HG02938 (cell line): ENCODE results near the gene PNMA6E.
"Not testable (repeated sequence)": the region's sequence is repeated elsewhere in the genome, so short reads cannot be mapped to it uniquely, and the experiment has no call there.

ENCODE experiments used
- ATAC-seq: cut with Tn5 transposase; IDR thresholded peaks from one replicate; pipeline ENCODE4 v1.9.1; 2021; ENCODE audit warnings: mild to moderate bottlenecking, moderate library complexity; ENCODE audit not compliant: unreplicated experiment

Gene PNMA6E

DNA sequence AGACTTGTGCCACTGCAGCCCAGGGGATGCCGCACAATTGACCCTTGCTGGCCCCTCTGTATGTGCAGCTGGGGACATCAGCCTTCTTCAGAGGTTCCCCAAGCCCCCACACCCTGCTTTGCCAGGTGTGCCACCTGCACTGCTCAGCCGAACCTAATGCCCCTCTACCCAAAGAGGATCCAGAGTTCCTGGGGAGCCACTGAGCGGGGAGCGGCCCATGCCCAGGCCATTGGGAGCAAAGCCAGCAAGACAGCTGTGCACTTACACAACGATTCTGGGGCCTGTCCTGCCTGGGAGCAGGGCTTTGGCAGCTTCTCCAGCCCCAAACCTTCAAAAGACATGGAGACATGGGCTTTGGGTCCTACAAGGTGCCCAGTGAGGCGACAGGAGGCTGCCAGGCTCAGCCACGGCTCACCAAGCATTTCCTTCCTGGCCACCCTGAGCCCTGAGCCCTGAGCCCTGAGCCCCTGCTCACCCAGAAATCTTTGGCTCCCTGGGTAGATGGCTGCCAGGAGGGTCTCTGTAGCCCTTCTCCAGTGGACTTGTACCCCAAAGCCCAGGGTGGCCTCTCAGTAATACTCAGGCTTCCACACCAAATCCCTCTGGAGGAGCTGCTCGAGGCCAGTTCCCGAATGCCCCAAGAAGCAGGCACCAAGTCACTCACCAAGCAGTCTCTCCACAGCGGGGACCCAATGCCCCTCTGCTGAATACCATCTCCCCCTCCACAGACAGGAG lies 13.0 kb downstream of the PNMA6E start:
- ATAC-seq, result no peak

GRCh38 chrX:153387345-153387744 lies 13.8 kb downstream of the PNMA6E start:
- ATAC-seq, result no peak

DNA sequence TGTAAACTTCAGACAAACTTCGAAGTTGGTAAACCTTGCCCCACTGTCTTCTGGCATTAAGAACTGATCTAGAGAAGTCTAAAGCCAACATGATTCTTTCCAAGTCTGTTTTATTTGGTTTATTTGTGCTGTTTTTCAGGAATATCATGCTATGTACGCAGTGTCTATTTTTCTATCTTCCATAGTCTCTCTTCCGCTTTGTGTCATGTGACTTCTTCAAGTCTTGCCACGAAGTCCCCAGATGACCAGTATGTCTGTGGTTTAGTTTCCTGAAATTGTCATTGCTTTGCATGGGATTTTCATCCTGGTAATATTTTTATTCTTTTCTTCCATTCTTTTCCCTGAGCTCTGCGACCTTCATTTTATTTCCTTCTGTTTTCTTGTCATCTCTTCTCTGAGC lies 15.1 kb downstream of the PNMA6E start:
- no peak for ATAC-seq

DNA sequence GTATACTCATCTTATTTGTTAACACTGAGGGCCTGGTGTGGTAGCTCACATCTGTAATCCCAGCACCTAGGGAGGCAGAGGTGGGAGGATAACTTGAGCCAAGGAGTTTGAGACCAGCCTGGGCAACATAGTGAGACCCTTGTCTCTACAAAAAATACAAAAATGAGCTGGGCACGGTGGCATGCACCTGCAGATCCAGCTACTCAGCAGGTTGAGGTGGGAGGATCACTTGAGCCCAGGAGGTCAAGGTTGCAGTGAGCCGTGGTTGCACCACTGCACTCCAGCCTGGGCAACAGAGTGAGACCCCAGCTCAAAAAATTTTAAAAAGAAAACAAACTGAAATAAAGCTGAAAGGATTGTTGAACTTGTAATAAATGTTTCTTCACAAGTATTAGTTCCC lies 16.2 kb downstream of the PNMA6E start:
- not testable (repeated sequence) for ATAC-seq

DNA sequence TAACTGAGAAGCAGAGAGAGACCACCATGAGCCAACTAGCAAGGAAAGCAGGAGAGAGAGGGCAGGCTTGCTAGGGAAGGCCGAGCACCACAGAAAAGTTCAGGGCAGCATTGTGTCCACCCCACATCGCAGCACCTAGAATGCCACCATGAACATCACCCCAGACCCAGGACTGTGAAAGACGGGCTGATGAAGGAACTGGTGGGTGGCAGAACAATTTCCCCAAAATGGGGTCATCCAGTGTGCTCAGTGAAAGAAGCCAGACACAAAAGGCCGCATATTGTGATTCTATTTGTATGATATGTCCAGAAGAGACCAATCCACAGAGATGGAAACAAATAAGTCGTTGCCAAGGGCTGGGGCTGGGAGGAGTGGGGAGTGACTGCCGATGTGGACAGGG lies 16.8 kb downstream of the PNMA6E start:
- ATAC-seq, result no peak

DNA sequence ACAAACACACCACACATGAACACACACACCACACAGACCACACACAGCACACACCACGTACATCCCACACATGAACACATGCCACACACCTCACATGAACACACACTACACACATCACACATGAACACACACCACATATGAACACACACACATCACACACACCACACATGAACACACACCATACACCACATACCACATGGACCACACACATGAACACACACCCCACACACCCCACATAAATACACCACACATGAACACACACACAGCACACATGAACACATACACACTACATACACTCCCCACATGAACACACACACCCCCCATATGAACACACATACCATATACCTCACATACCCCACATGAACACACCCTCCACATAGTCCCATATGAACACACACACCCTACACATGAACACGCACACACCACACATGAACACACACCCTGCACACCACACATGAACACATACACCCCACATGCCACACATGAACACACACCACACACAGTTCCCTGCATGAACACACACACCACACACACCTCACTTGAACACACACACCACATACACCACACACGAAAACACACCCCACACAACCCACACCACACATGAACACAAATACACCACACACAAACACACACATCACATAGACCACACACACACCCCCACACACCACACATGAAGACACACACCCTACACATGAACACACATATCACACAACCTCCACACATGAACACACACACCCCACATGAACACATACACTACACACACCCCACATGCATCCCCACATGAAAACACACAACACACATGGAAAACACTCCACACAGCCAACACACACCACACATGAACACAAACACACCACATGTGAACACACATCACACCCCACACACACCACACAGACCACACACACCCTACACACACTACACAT lies 18.3 kb downstream of the PNMA6E start:
- no peak for ATAC-seq

DNA sequence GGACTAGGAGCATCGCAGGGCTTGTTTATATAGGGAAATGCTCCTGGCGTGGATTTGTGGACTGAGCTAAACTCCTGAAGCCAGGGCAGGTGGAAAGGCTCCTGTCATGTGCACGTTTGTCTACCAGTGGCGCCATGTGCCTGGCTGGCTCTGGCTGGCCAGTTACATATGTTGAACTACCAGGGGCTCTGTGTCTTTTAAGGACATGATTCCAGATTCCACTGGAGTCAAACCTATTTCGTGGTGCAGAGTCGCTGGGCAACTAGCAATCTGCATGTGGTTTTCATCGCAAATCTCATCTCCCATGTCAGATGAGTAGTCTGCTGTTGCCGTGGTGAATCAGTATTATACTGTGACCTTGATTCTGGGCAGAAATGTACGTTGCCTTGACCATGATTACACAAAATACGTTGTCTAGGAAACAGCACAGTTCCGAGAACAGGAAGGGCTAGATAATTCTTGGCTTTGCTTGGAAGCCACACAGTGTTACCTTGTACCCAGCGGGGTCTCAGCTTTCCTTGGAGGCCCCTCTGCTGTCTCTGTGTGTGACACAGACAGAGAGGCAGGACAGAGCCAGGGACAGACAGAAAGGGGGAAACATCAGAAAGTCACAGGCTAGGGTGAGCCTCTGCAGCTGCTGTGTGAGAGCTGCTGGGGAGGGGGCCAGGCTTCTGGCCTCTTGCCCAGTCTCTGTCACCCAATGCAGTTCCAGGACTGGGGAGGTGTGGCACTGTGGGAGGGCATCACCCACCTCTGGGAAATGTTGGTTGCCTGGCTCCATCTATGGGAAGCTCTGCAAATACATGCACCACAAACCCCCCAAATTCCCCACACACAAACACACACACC lies 19.2 kb downstream of the PNMA6E start:
- peak; percentile 54 for ATAC-seq

DNA sequence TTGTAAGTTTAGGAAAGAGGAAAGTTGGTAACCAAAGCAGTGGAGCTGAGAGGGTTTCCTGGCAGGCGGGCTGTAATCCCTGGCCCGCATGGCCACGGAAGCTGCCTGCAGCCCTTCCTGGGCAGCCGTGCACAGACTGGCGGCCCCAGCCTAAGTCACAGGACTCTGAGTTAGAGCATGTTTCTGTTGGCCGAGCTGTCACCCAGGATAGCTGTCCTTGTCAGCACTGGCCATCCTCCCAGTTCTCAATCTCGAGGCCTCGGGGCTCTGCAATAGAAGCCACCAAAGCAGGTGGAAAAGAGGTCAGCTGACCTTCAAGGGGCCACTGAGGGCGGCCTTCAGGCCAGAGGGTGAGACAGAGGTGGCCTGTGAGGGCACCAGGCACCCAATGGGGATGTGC lies 20.5 kb downstream of the PNMA6E start:
- ATAC-seq, result no peak

DNA sequence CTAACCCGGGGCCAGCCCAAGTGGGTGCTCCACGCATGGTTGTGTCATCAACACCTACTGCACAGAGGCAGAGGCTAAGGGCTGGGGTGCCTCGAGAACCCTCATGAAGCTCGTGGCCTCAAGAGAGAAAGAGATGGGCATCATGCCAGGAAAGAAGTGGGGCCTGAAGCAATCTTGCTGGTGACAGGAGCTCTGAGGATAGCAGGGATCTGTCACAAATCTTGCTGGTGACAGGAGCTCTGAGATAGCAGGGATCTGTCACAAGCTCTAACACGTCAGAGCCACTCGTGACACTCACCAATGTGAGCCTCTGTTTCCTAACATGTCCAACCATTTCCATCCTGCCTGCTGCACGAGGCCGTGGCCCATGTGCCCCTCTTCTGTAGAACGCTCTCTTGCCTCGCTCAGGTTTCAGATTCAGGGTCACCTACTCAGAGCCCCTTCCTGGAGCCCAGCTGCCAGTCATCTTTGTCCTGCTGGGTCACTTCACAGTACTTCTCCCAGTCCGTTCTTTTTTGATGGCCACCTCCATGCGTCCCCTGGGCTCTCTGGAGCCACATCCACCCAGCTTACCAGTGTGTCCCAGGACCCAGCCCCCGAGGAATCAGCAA lies 21.1 kb downstream of the PNMA6E start:
- no peak for ATAC-seq

DNA sequence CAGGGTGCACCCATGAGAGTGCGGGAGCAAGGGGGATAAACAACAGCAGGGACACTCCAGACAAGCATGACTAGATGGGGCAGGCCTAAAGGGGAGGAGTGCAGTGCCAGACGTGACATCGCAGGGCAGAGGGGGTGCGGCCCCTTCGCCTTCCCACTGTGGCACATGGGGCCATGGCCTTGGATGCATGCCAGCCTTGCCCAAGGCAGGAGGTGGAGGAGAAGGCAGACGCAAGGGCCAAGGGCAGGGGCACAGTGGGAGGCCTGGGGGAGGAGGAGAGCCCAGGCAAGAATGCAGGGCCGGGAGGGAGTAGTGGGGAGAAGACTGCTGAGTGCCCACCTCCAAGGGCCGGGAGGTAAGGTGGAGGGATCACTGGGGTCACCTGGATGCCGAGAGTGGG lies 21.6 kb downstream of the PNMA6E start:
- ATAC-seq, result no peak

DNA sequence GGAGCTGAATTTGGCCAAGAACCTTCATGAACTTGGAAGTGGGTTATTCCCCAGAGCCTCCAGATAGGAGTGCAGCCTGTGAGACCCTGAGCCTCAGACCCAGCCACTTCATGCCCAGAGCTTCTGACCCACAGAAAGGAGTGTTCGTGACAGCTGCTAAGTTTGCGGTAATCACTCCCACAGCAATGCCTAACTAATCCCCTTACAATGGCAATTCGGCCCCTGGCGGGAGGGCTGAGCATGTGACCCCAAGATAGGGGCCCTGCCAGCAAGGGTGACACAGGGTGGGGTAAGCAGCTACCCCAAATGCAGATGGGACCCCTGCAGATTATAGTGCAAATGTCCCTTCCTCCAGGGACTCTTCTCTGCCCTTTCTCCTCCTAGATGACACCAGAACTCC lies 22.5 kb downstream of the PNMA6E start:
- ATAC-seq, result no peak

GRCh38 chrX:153377727-153378126 lies 23.4 kb downstream of the PNMA6E start:
- no peak for ATAC-seq

GRCh38 chrX:153375571-153375970 lies 25.6 kb downstream of the PNMA6E start:
- ATAC-seq, result no peak

DNA sequence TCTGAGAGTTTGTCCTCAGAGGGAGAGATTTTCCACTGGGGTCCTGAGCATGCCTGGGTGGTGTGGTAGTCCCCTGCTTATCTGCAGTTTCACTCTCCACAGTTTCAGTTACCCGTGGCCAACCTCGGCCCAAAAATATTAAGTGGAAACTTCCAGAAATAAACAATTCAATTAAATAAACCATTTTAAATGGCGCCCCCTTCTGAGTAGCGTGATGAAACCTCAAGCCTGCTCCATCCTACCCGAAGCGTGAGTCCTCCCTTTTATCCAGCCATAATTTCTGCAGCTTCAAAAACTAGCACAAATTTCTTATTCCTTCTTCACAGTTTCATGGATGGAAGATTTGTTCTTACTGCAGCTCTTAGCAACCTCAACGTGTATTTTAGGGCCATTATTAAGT lies 26.7 kb downstream of the PNMA6E start:
- no peak for ATAC-seq

- ATAC-seq, result no peak
Observed at GRCh38 chrX:153372949-153373348, 28.2 kb downstream of the PNMA6E start.

GRCh38 chrX:153371256-153371655 lies 29.9 kb downstream of the PNMA6E start:
- ATAC-seq, result no peak

GRCh38 chrX:153370293-153371055 lies 30.7 kb downstream of the PNMA6E start:
- no peak for ATAC-seq

- ATAC-seq, result no peak
Observed at GRCh38 chrX:153366878-153367538, 34.1 kb downstream of the PNMA6E start.

DNA sequence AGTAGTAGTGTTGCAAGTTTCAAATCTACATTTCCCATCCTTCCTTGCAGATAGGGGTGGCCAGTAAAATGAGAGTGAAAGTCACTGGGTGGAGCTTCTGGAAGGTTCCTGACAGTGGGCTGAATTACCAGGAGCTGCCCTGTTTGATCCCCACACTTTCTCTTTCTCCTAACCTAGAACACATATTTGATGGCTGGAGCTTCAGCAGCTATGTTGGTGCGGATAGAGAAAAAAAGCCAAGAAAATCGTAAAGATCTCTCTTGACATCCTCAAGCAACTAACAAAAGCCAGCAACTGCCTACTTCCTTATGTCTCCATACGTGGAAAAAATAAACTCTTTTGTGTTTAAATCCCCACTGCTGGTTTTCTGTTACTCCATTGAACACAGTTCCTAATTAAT lies 35.0 kb downstream of the PNMA6E start:
- ATAC-seq, result no peak

DNA sequence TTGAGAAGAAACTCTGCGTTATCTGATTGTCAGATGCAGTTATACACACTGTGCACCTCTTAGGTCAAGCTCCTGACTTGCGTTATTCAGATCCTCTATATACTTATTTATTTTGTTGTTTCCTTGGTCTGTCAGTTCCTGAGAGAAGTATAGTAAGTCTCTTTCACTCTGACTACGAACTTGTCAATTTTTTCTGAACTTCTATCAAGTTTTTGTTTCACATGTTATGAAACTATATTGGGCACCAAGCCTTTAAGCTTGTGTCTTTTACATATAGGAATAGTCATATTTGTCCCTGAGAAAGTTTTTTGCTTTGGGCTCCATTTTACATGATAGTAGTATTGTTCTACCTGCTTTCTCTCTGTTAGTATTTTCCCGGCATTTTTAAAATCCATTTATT lies 35.5 kb downstream of the PNMA6E start:
- no peak for ATAC-seq
